ENCODE measurements around the gene STRIP1. TPM values are rescaled to one million over a fixed set of nuclear protein-coding genes. Genes with fewer than 3 reads are reported as not detected.

The STRIP1 gene
- total and polyA plus RNA-seq, 2 donors (not counting 3 experiments of a cell fraction or from before 2014, with no cell fraction given), result 26.2 to 42.1 TPM

- H3K9me1 ChIP-seq (replicated peaks; ENCODE audit: control insufficient read depth, extremely low read depth, insufficient read depth, low read length), result no peaks in the 10 kb centered on the region
- intact Hi-C loops (cut with micrococcal nuclease), result no loop called here
- dilution Hi-C loops (cut with MboI; ENCODE audit: extremely low pct_ligation_motif_present, low sequenced_read_pairs), result no loop called here
- H3K4me3 ChIP-seq (replicated peaks in 1 of 3; ENCODE audit: insufficient read depth in 1 of 3, low read depth in 1 of 3, low read length in 3 of 3), result no peak overlapping the region
- H3K9ac ChIP-seq (replicated peaks; ENCODE audit: extremely low read depth, insufficient read depth, low read length), result no peak overlapping the region
- peaks cover 34 to 40% of the 10 kb centered on the region in 2 experiments for H3K27me3 ChIP-seq (ENCODE audit: control insufficient read depth in 2 of 2, insufficient read depth in 2 of 2, low read length in 2 of 2)
- TF ChIP-seq POLR2AphosphoS5 (IDR thresholded peaks at IDR 0.05; ENCODE audit: insufficient read depth, low read depth, low read length) (no peak), EZH2 (IDR thresholded peaks at IDR 0.05; ENCODE audit: borderline replicate concordance, low read depth, low read length, severe bottlenecking) (no peak), JUN (IDR thresholded peaks at IDR 0.05; ENCODE audit: borderline replicate concordance, insufficient read depth, insufficient read length, low read depth) (no peak), POLR2A (IDR thresholded peaks at IDR 0.05; ENCODE audit: low read depth, low read length) (no peak), MYC (IDR thresholded peaks at IDR 0.05; ENCODE audit: low read depth, low read length) (no peak), FOS (IDR thresholded peaks at IDR 0.05; ENCODE audit: borderline replicate concordance, insufficient read depth, low read length) (no peak), GATA2 (IDR thresholded peaks at IDR 0.05; ENCODE audit: insufficient read depth, insufficient read length, low read depth, low read length) (no peak)
- no peaks in the 10 kb centered on the region for H3K9me3 ChIP-seq (replicated peaks; ENCODE audit: control insufficient read depth, insufficient read depth, low read length)
- no TSS peak for BruUV-seq (replicated peaks)
- FAIRE-seq (no peak), DNase-seq (ENCODE audit: low read depth, low spot score) (no peak)
- H3K79me2 ChIP-seq (ENCODE audit: control insufficient read depth, insufficient read depth, low read length), result no peaks in the 10 kb centered on the region
- H3K4me2 ChIP-seq (ENCODE audit: insufficient read depth, low read length), result no peak overlapping the region
- peaks cover 0 to 1% of the 10 kb centered on the region in 2 experiments for H3K36me3 ChIP-seq (ENCODE audit: control insufficient read depth in 2 of 2, extremely low read depth in 1 of 2, insufficient read depth in 2 of 2, low read length in 2 of 2)
- ChIA-PET POLR2A (no interaction called here), CTCF (interaction anchor here (1.4 to 3.2 kb wide), 3 partner anchors 11 to 41 kb away, joined by 4 to 14 read pairs (median 5); no protein-coding TSS in a partner anchor)
- H3K4me1 ChIP-seq (ENCODE audit: control insufficient read depth, extremely low read depth, insufficient read depth, low read length), result no peaks in the 10 kb centered on the region
- H3K27ac ChIP-seq (ENCODE audit: insufficient read depth, low read depth, low read length), result no peak overlapping the region
- no peaks in the 10 kb centered on the region for H4K20me1 ChIP-seq (replicated peaks; ENCODE audit: control insufficient read depth, extremely low read depth, insufficient read depth, low read length)
- H2AFZ ChIP-seq (ENCODE audit: low read depth, low read length), result no peak overlapping the region
Measured at GRCh38 chr1:110064576-110065337, 30.3 kb downstream of the STRIP1 start.

GRCh38 chr1:110065841-110066240, 31.4 kb downstream of the STRIP1 start:
- H3K4me3 ChIP-seq (replicated peaks in 1 of 3; ENCODE audit: insufficient read depth in 1 of 3, low read depth in 1 of 3, low read length in 3 of 3), result no peak overlapping the region
- TF ChIP-seq POLR2A (IDR thresholded peaks at IDR 0.05; ENCODE audit: low read depth, low read length) (no peak), GATA2 (IDR thresholded peaks at IDR 0.05; ENCODE audit: insufficient read depth, insufficient read length, low read depth, low read length) (no peak), MAX (IDR thresholded peaks at IDR 0.05; ENCODE audit: insufficient read depth, insufficient read length) (no peak), EZH2 (IDR thresholded peaks at IDR 0.05; ENCODE audit: borderline replicate concordance, low read depth, low read length, severe bottlenecking) (no peak)
- H3K79me2 ChIP-seq (ENCODE audit: control insufficient read depth, insufficient read depth, low read length), result no peaks in the 10 kb centered on the region
- H3K4me2 ChIP-seq (ENCODE audit: insufficient read depth, low read length), result no peak overlapping the region
- no peak for FAIRE-seq
- H3K4me1 ChIP-seq (ENCODE audit: control insufficient read depth, extremely low read depth, insufficient read depth, low read length), result no peaks in the 10 kb centered on the region
- no peak overlapping the region for H3K27ac ChIP-seq (ENCODE audit: insufficient read depth, low read depth, low read length)
- no peaks in the 10 kb centered on the region for H3K9me1 ChIP-seq (replicated peaks; ENCODE audit: control insufficient read depth, extremely low read depth, insufficient read depth, low read length)
- no TSS peak for BruUV-seq (replicated peaks)
- H4K20me1 ChIP-seq (replicated peaks; ENCODE audit: control insufficient read depth, extremely low read depth, insufficient read depth, low read length), result no peaks in the 10 kb centered on the region
- no peak for DNase-seq (ENCODE audit: low read depth, low spot score)
- no peaks in the 10 kb centered on the region for H3K9me3 ChIP-seq (replicated peaks; ENCODE audit: control insufficient read depth, insufficient read depth, low read length)
- intact Hi-C loops (cut with micrococcal nuclease), result no loop called here
- CTCF ChIA-PET, result interaction anchor here (1.3 to 3.2 kb wide), 5 partner anchors 12 to 430 kb away, joined by 3 to 14 read pairs (median 5); no protein-coding TSS in a partner anchor
- no peak overlapping the region for H3K9ac ChIP-seq (replicated peaks; ENCODE audit: extremely low read depth, insufficient read depth, low read length)
- dilution Hi-C loops (cut with MboI; ENCODE audit: extremely low pct_ligation_motif_present, low sequenced_read_pairs), result no loop called here
- H2AFZ ChIP-seq (ENCODE audit: low read depth, low read length), result no peak overlapping the region
- H3K27me3 ChIP-seq (ENCODE audit: control insufficient read depth in 2 of 2, insufficient read depth in 2 of 2, low read length in 2 of 2), result peaks cover 41 to 50% of the 10 kb centered on the region in 2 experiments
- POLR2A ChIA-PET, result interaction anchor here (1.3 kb wide), 1 partner anchor 20 kb away, joined by 6 read pairs; no protein-coding TSS in a partner anchor
- H3K36me3 ChIP-seq (ENCODE audit: control insufficient read depth in 2 of 2, extremely low read depth in 1 of 2, insufficient read depth in 2 of 2, low read length in 2 of 2), result no peaks in the 10 kb centered on the region

All from endothelial cell of umbilical vein (primary cell).